ENCODE data around the gene STK35.

STK35 gene

GRCh38 chr20:2108498-2108897 is 6.9 kb downstream of the STK35 start:
- no peak for DNase-seq

GRCh38 chr20:2108987-2109386 is 7.4 kb downstream of the STK35 start:
- no peak for DNase-seq

- DNase-seq: no peak
Measured at GRCh38 chr20:2109425-2110210, 8.0 kb downstream of the STK35 start.

GRCh38 chr20:2112910-2113309 is 11.3 kb downstream of the STK35 start:
- no peak for DNase-seq

- DNase-seq: no peak
Measured at GRCh38 chr20:2114127-2114959, 12.7 kb downstream of the STK35 start.

GRCh38 chr20:2114990-2115681 is 13.5 kb downstream of the STK35 start:
- no peak for DNase-seq

GRCh38 chr20:2116170-2116940 is 14.7 kb downstream of the STK35 start:
- DNase-seq: no peak

- no peak for DNase-seq
Measured at GRCh38 chr20:2118783-2119182, 17.2 kb downstream of the STK35 start.

- DNase-seq: no peak
Measured at GRCh38 chr20:2122936-2123335, 21.3 kb downstream of the STK35 start.

GRCh38 chr20:2123720-2124119 is 22.1 kb downstream of the STK35 start:
- DNase-seq: no peak

GRCh38 chr20:2124564-2125213 is 23.1 kb downstream of the STK35 start:
- DNase-seq: no peak

- DNase-seq: no peak
Measured at GRCh38 chr20:2125474-2126112, 24.0 kb downstream of the STK35 start.

- DNase-seq: no peak
Measured at GRCh38 chr20:2127238-2127637, 25.6 kb downstream of the STK35 start.

- no peak for DNase-seq
Measured at GRCh38 chr20:2128542-2128941, 26.9 kb downstream of the STK35 start.

GRCh38 chr20:2130062-2130591 is 28.5 kb downstream of the STK35 start:
- no peak for DNase-seq

GRCh38 chr20:2130683-2131082 is 29.1 kb downstream of the STK35 start:
- no peak for DNase-seq

GRCh38 chr20:2131366-2131765 is 29.7 kb downstream of the STK35 start:
- DNase-seq: no peak

GRCh38 chr20:2132461-2132901 is 30.9 kb downstream of the STK35 start:
- no peak for DNase-seq

- no peak for DNase-seq
Measured at GRCh38 chr20:2133318-2134183, 31.9 kb downstream of the STK35 start.

- DNase-seq: no peak
Measured at GRCh38 chr20:2135013-2135412, 33.4 kb downstream of the STK35 start.
